Measurements from ENCODE around the gene ZNF48. TPM values are rescaled to one million over a fixed set of nuclear protein-coding genes. Genes with fewer than 3 reads are reported as not detected.

ZNF48 gene
- total and polyA plus RNA-seq, 10 donors: 2.7 to 10.4 (median 8.4) TPM

- no peaks in the 10 kb centered on the region for H3K27me3 ChIP-seq (replicated peaks in 1 of 7)
- H3K36me3 ChIP-seq: peaks cover 0 to 27% (median 0%) of the 10 kb centered on the region in 6 donors
- intact Hi-C loops (cut with DNase I; ENCODE audit: low total_unique reads): loop anchor here (10.0 kb wide), 1 partner anchor 80 kb away; the partner anchor contains the start of gene ZNF768
- 91 to 96% (median 94%) methylated on average over 29 of the region's 29 CpGs for WGBS, 5 donors
- TF ChIP-seq CTCF (IDR thresholded peaks at IDR 0.05 in 8 of 11, conservative IDR thresholded peaks at IDR 0.05 in 3 of 11) (no peak), POLR2AphosphoS5 (IDR thresholded peaks at IDR 0.05) (no peak), POLR2A (IDR thresholded peaks at IDR 0.05) (no peak)
- DNase-seq: no peak
- H3K4me1 ChIP-seq: peaks cover 22 to 56% (median 36%) of the 10 kb centered on the region in 6 donors
- peak overlapping the region in 7 of 8 donors; percentile 95 to 99 (median 97) for H3K27ac ChIP-seq
- no peaks in the 10 kb centered on the region for H3K9me3 ChIP-seq
- peak overlapping the region; percentile 65 to 99 (median 86) for H3K4me3 ChIP-seq
Measured at GRCh38 chr16:30444231-30445148, 49.3 kb downstream of the ZNF48 start.

- Histone ChIP-seq H3K27me3 (replicated peaks in 1 of 7) (no peaks in the 10 kb centered on the region), H3K27ac (peak overlapping the region; percentile 82 to 99 (median 97)), H3K4me3 (peak overlapping the region; percentile 65 to 99 (median 86)), H3K36me3 (peaks cover 0 to 27% (median 0%) of the 10 kb centered on the region in 6 donors), H3K4me1 (peaks cover 24 to 56% (median 39%) of the 10 kb centered on the region in 6 donors), H3K9me3 (no peaks in the 10 kb centered on the region)
- 29 to 40% (median 33%) methylated on average over 11 of the region's 11 CpGs for WGBS, 5 donors
- intact Hi-C loops (cut with DNase I; ENCODE audit: low total_unique reads): loop anchor here (10.0 kb wide), 1 partner anchor 80 kb away; the partner anchor contains the start of gene ZNF768
- DNase-seq: no peak
- TF ChIP-seq POLR2A (IDR thresholded peaks at IDR 0.05) (no peak), POLR2AphosphoS5 (IDR thresholded peaks at IDR 0.05) (no peak)
Measured at GRCh38 chr16:30445149-30445407, 49.9 kb downstream of the ZNF48 start.

GRCh38 chr16:30445408-30446202, 50.4 kb downstream of the ZNF48 start, which contains the start of gene SEPHS2:
Gene SEPHS2, minus strand, starts transcription at chr16:30445874. Its CDS starts 147 bp downstream, at chr16:30445727.
- peak within 1 kb of the TSS; percentile 82 to 99 (median 97) for H3K27ac ChIP-seq
- peaks cover 28 to 56% (median 43%) of the 10 kb centered on the region in 6 donors for H3K4me1 ChIP-seq
- peak; percentile 98 for DNase-seq
- no peaks in the 10 kb centered on the region for H3K27me3 ChIP-seq (replicated peaks in 1 of 7)
- TF ChIP-seq CTCF (IDR thresholded peaks at IDR 0.05 in 8 of 11, conservative IDR thresholded peaks at IDR 0.05 in 3 of 11) (peak in 9 of 11 experiments; percentile 14 to 62 (median 37)), POLR2A (IDR thresholded peaks at IDR 0.05) (peak; percentile 77 to 94 (median 86)), POLR2AphosphoS5 (IDR thresholded peaks at IDR 0.05) (peak; percentile 90 to 99 (median 95))
- H3K36me3 ChIP-seq: peaks cover 0 to 27% (median 0%) of the 10 kb centered on the region in 6 donors
- 1 to 2% (median 1%) methylated on average over 29 to 59 of the region's 59 CpGs for WGBS, 5 donors
- H3K4me3 ChIP-seq: peak within 1 kb of the TSS; percentile 65 to 99 (median 86)
- no peaks in the 10 kb centered on the region for H3K9me3 ChIP-seq
- intact Hi-C loops (cut with DNase I; ENCODE audit: low total_unique reads): loop anchor here (10.0 kb wide), 1 partner anchor 79 kb away; the partner anchor contains the start of gene ZNF768

- WGBS, 5 donors: 76 to 86% (median 79%) methylated on average over 10 of the region's 10 CpGs
- Histone ChIP-seq H3K27ac (peak overlapping the region; percentile 82 to 99 (median 97)), H3K9me3 (no peaks in the 10 kb centered on the region), H3K4me3 (peak overlapping the region; percentile 65 to 99 (median 86)), H3K27me3 (replicated peaks in 1 of 7) (no peaks in the 10 kb centered on the region), H3K4me1 (peaks cover 28 to 61% (median 47%) of the 10 kb centered on the region in 6 donors), H3K36me3 (peaks cover 0 to 27% (median 0%) of the 10 kb centered on the region in 6 donors)
- TF ChIP-seq POLR2AphosphoS5 (IDR thresholded peaks at IDR 0.05): no peak
- no peak for TF ChIP-seq POLR2A (IDR thresholded peaks at IDR 0.05)
- no peak for DNase-seq
- intact Hi-C loops (cut with DNase I; ENCODE audit: low total_unique reads): loop anchor here (10.0 kb wide), 1 partner anchor 79 kb away; the partner anchor contains the start of gene ZNF768
Measured at GRCh38 chr16:30446203-30446595, 51.0 kb downstream of the ZNF48 start.

All from spleen (tissue), 11 donors.